Liver (tissue), 9 donors: ENCODE data around the gene STC2. TPM values are rescaled to one million over a fixed set of nuclear protein-coding genes. Genes with fewer than 3 reads are reported as not detected.

Experiments used
- DNase-seq: peaks from one replicate; pipeline ENCODE4 v3.0.0-alpha.2; 2017; ENCODE audit warnings: low spot score
- H3K27ac ChIP-seq, 2 donors: one replicate each; pipeline ENCODE4 v1.7.0; 2013; ENCODE audit warnings: inconsistent platforms in 2 of 2, low read length in 2 of 2, control low read depth in 1 of 2, low read depth in 1 of 2, mild to moderate bottlenecking in 1 of 2
- H3K27me3 ChIP-seq, 4 donors: one replicate each; pipeline versions ENCODE4 v1.6.1 to v1.7.0; 2013; ENCODE audit warnings: low read length in 3 of 4, inconsistent platforms in 1 of 4, mild to moderate bottlenecking in 1 of 4, moderate library complexity in 1 of 4; ENCODE audit not compliant: control insufficient read depth in 4 of 4, insufficient read depth in 4 of 4
- H3K36me3 ChIP-seq, 4 donors: one replicate each; pipeline versions ENCODE4 v1.6.1 to v1.7.0; 2013; ENCODE audit warnings: low read length in 3 of 4, mild to moderate bottlenecking in 3 of 4, low read depth in 1 of 4, moderate library complexity in 1 of 4; ENCODE audit not compliant: control insufficient read depth in 4 of 4, insufficient read depth in 3 of 4
- H3K4me1 ChIP-seq, 4 donors: one replicate each; pipeline versions ENCODE4 v1.6.1 to v1.7.0; 2013; ENCODE audit warnings: low read length in 3 of 4, mild to moderate bottlenecking in 3 of 4, moderate library complexity in 1 of 4; ENCODE audit not compliant: control insufficient read depth in 4 of 4, insufficient read depth in 4 of 4
- H3K4me3 ChIP-seq, 3 donors: one replicate each; pipeline versions ENCODE4 v1.6.1 to v1.7.0; 2013; ENCODE audit warnings: low read length in 3 of 3, control low read depth in 1 of 3, low read depth in 1 of 3, mild to moderate bottlenecking in 1 of 3
- H3K9ac ChIP-seq, 2 donors: one replicate each; pipeline ENCODE4 v1.7.0; 2013; ENCODE audit warnings: low read length in 2 of 2, mild to moderate bottlenecking in 2 of 2, moderate library complexity in 2 of 2, control low read depth in 1 of 2, low read depth in 1 of 2
- H3K9me3 ChIP-seq, 4 donors: one replicate each; pipeline versions ENCODE4 v1.6.1 to v1.7.0; 2013; ENCODE audit warnings: low read length in 3 of 4; ENCODE audit not compliant: control insufficient read depth in 4 of 4
- CTCF ChIP-seq: fragments of 150-350 bp; IDR thresholded peaks from 2 replicates; pipeline ENCODE4 v1.5.1; 2017; ENCODE audit warnings: improper control_type of control experiment, low read depth, low read length; ENCODE audit not compliant: missing input control
- FOXA1 ChIP-seq: IDR thresholded peaks from 2 replicates; pipeline ENCODE4 v1.6.1; 2016; ENCODE audit warnings: antibody characterized with exemption
- FOXA2 ChIP-seq: IDR thresholded peaks from 2 replicates; pipeline ENCODE4 v1.6.1; 2016; ENCODE audit warnings: antibody characterized with exemption
- GABPA ChIP-seq, 2 donors: IDR thresholded peaks in 1 of 2; conservative IDR thresholded peaks in 1 of 2; 2 replicates each; pipeline ENCODE4 v1.6.1; 2016; ENCODE audit warnings: antibody characterized with exemption in 2 of 2, mild to moderate bottlenecking in 1 of 2, moderate library complexity in 1 of 2
- HNF4A ChIP-seq, 2 donors: conservative IDR thresholded peaks; 2 replicates each; pipeline ENCODE4 v1.6.1; 2016; ENCODE audit warnings: antibody characterized with exemption in 2 of 2, mild to moderate bottlenecking in 2 of 2
- HNF4G ChIP-seq: IDR thresholded peaks from 2 replicates; pipeline ENCODE4 v1.6.1; 2016; ENCODE audit warnings: antibody characterized with exemption
- JUND ChIP-seq, 2 donors: IDR thresholded peaks; 2 replicates each; pipeline ENCODE4 v1.6.1; 2016; ENCODE audit warnings: antibody characterized with exemption in 2 of 2
- NR2F2 ChIP-seq: IDR thresholded peaks from 2 replicates; pipeline ENCODE4 v1.6.1; 2016; ENCODE audit warnings: antibody characterized with exemption
- RAD21 ChIP-seq, 2 donors: IDR thresholded peaks; 2 replicates each; pipeline ENCODE4 v1.6.1; 2016; ENCODE audit warnings: antibody characterized with exemption in 2 of 2, mild to moderate bottlenecking in 2 of 2
- REST ChIP-seq: IDR thresholded peaks from 2 replicates; pipeline ENCODE4 v1.6.1; 2016; ENCODE audit warnings: antibody characterized with exemption, mild to moderate bottlenecking
- RXRA ChIP-seq, 2 donors: IDR thresholded peaks; 2 replicates each; pipeline ENCODE4 v1.6.1; 2017 to 2018; ENCODE audit warnings: antibody characterized with exemption in 2 of 2, mild to moderate bottlenecking in 1 of 2
- SP1 ChIP-seq: IDR thresholded peaks from 2 replicates; pipeline ENCODE4 v1.6.1; 2018; ENCODE audit warnings: antibody characterized with exemption, mild to moderate bottlenecking
- YY1 ChIP-seq: IDR thresholded peaks from 2 replicates; pipeline ENCODE4 v1.6.1; 2016; ENCODE audit warnings: antibody characterized with exemption, mild to moderate bottlenecking
- WGBS: extraction: QIAGEN DNeasy Blood & Tissue Kit; methylation state at CpG from one replicate; pipeline ENCODE4 v1.1.7; 2013; 5-methylcytosine and 5-hydroxymethylcytosine counted together
- polyA plus RNA-seq, 2 donors: library from polyadenylated mRNA; stranded (reverse) in 1 of 2; unstranded in 1 of 2; fragments of 200-250 nt in 1 of 2; fragments of >200 nt in 1 of 2; fragmentation: Nextera tagmentation in 1 of 2; extraction: Ambion mirVana in 1 of 2; gene quantifications; one replicate each; pipeline versions ENCODE4 v1.2.1 to v1.2.3, GENCODE V29; 2013 to 2015
- total RNA-seq, 2 donors: library from RNA; depleted of rRNA; stranded (reverse); fragments of >200 nt; gene quantifications; one replicate each; pipeline ENCODE4 v1.2.3, GENCODE V29; 2014
- TF ChIP-seq, protein P1 (sequence below): IDR thresholded peaks from 2 replicates; pipeline ENCODE4 v1.6.1; 2016; ENCODE audit warnings: antibody characterized with exemption
- TF ChIP-seq, protein P2 (sequence below): IDR thresholded peaks from 2 replicates; pipeline ENCODE4 v1.6.1; 2016; ENCODE audit warnings: antibody characterized with exemption
- donor health status: healthy.
- donor health status: healthy.
- donor health status: healthy.
- donor health status: healthy.
- donor health status: healthy.

STC2 gene
- total and polyA plus RNA-seq, 4 donors: 0.04 to 0.18 (median 0.17) TPM; not detected in 1

DNA sequence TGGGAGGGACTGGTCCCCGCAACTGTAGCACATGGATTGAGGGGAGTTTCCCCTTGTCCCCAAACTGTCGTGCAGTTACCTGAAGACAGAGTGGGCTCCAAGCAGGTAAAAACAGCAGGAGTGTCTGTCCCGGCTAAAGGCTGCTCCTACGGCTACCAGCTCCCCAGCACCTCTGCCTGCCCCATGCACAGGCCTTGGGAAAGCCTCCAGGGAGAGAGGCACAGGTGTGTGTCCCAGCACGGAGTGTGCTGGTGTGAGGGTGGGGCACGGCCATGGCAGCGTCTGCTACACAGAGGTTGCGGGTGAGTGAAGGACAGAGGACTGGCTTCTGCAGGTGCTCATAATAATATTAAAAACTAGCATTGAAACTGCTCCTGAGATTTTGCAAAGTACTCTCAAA lies 30.4 kb downstream of the STC2 start:
- Histone ChIP-seq H3K4me3 (no peak overlapping the region), H3K36me3 (no peaks in the 10 kb centered on the region), H3K9me3 (no peaks in the 10 kb centered on the region), H3K27ac (no peak overlapping the region), H3K9ac (no peak overlapping the region), H3K4me1 (peaks cover 0 to 8% (median 3%) of the 10 kb centered on the region in 4 donors), H3K27me3 (peaks cover 0 to 3% (median 0%) of the 10 kb centered on the region in 4 donors)
- WGBS: 75% methylated on average over 8 of the region's 8 CpGs
- TF ChIP-seq HNF4A (conservative IDR thresholded peaks at IDR 0.05): no peak
- no peak for TF ChIP-seq RXRA (IDR thresholded peaks at IDR 0.05)
- TF ChIP-seq CTCF: no peak
- TF ChIP-seq SP1: no peak
- no peak for TF ChIP-seq FOXA1
- TF ChIP-seq, protein P1, sequence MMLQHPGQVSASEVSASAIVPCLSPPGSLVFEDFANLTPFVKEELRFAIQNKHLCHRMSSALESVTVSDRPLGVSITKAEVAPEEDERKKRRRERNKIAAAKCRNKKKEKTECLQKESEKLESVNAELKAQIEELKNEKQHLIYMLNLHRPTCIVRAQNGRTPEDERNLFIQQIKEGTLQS: no peak
- TF ChIP-seq GABPA (IDR thresholded peaks at IDR 0.05 in 1 of 2, conservative IDR thresholded peaks at IDR 0.05 in 1 of 2): no peak
- TF ChIP-seq RAD21 (IDR thresholded peaks at IDR 0.05): no peak
- no peak for TF ChIP-seq JUND (IDR thresholded peaks at IDR 0.05)
- TF ChIP-seq REST: no peak
- TF ChIP-seq FOXA2: no peak
- no peak for DNase-seq

- Histone ChIP-seq H3K9ac (no peak overlapping the region), H3K4me3 (no peak overlapping the region), H3K36me3 (no peaks in the 10 kb centered on the region), H3K4me1 (peaks cover 0 to 8% (median 3%) of the 10 kb centered on the region in 4 donors), H3K9me3 (no peaks in the 10 kb centered on the region), H3K27me3 (peaks cover 0 to 3% (median 0%) of the 10 kb centered on the region in 4 donors), H3K27ac (no peak overlapping the region)
- no peak for DNase-seq
- TF ChIP-seq CTCF (no peak), YY1 (no peak), GABPA (IDR thresholded peaks at IDR 0.05 in 1 of 2, conservative IDR thresholded peaks at IDR 0.05 in 1 of 2) (no peak), FOXA1 (no peak), SP1 (no peak), HNF4G (no peak), NR2F2 (no peak), FOXA2 (no peak), JUND (IDR thresholded peaks at IDR 0.05) (no peak)
- TF ChIP-seq, protein P2, sequence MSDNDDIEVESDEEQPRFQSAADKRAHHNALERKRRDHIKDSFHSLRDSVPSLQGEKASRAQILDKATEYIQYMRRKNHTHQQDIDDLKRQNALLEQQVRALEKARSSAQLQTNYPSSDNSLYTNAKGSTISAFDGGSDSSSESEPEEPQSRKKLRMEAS: no peak
- WGBS: 82% methylated on average over 25 of the region's 25 CpGs
Observed at GRCh38 chr5:173296737-173297676, 31.2 kb downstream of the STC2 start.
